NOMO-1 treated with DMSO at 0.1 percent for 48 hours (cell line): ENCODE results near the gene ADAMTSL1.

ENCODE experiments used
- DNase-seq: peaks from one replicate; lab custom pipeline; 2025; ENCODE audit not compliant: unreplicated experiment; lab: John Stamatoyannopoulos, UW

Gene ADAMTSL1

DNA sequence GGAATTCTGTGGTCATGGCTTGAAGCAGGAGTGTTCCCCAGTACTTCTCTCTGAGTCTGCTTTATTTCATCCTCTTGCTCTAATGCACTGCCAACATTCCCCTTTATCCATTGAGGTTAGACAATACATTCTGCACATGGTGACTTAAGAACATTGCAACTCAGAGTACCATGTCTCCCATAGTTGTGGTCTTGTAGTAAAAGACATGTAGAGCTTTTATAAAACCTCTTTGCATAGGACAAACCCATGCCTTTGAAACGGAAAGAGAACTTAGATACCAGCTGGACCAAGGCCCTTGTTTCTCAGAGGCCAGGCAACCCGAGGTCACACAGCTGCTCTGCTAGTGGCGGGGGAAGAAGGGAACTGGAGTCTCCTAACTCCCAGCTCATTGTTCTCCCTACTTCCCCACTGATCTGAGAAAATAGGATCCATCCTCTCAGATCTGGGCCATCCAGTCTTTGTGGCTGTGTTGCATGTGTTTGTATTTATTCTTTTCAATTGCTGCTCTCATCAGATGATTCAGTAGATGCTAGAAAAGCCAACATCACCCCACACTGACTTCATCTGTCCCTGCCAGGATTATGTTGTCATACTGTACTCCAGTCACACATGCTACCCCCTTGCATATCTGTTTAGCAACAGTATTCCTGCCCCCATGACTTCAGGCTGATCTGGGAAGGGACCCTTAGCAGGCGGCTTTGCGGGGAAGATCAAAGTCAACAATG lies 322.2 kb downstream of the ADAMTSL1 start:
- DNase-seq = no peak

DNA sequence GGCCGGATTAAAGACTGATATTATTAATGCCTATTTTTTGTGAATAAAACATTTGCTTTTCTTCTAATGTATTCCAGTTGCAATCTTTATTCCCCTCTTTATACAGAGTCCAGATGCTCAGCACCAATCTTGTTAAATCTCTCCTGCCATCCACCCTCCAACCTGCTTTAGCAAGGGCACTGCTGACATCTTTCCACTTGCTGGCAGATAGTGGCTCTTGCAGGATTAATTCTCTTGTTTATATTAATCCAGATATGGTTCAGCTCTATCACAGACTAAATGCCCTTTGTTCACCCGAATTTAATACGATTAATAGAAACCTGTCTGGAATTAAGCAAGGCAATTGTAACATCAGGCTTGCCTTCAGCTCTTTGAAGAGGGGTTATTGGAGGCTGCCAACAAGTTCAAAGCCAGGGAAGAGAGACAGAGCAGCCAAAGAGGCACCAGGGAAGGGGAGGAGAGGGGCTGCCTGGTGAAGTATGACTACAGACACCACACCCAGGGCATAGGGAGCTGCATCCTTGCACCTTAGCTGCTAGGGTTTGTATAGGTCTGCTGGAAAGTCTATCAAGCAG lies 322.8 kb downstream of the ADAMTSL1 start:
- no peak for DNase-seq

DNA sequence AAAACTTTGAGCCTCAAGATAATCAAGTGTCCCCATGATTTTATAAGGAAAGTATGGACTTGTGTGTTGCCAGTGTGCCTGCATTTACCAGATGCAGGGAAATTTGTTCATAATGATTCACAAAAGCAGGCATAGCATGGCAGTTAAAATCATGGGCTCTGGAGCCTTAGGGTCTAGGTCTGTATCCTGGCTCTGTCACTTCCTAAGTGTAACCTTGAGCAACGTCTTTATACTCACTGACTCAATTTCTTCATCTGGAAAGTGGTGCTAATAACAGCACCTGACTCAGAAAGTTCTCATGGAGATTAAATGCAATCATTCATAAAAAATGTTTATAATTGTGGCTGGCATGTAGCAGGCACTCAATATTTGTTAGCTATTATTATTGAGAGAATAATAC lies 324.2 kb downstream of the ADAMTSL1 start:
- no peak for DNase-seq

DNA sequence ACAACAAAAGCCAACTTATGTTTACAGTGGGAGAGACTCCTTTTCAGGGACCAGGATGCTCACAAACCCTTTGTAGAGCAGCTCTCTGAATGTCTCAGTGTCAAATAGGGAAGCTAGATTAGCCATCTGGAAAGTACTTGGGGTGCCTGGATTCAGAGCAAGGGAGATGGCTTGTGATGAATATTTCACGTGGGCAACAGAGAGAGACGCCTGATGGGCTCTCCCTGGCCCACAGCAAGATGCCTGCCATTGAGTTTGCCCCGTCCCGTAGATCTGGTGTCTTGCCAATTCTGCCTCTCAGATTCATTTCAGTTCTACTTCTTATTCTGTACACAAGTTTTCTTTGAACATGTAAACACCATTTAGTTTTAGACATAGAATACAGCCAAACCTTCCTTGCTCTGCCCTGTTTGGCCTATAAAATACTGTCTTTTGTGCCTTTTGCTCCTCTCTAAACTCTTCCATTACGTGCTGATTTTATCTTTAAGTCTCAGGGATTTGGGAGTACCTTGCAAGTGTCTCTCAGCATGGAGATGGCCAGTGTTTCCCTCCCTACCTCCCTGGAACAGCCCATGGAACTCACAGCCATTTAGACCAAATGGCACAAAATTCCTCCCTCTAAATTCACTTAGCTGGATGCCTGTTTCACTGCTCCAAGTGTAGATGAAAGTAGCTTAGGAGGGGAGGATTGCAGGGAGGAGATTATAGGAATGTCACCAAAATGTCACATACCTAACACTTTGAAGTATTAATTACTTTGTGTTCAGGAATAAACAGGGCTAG lies 324.7 kb downstream of the ADAMTSL1 start:
- no peak for DNase-seq

DNA sequence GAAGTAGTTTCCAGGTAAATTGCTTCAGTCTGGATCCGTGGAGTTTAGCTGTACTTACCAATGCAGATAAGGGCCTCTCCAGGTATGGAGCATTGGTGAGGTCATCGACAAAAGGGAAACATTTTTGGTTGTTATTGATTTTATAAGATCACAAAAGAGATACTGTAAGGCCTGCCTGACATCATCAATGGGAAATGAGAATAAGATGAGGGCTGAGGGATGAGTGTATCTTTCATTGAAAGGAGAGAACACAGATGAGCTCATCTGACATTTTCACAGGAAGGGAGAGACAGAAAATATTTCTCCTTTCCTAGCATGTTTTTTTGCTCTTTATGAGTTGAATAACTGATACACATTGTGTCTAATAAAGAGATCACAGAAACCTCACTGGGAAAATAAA lies 325.5 kb downstream of the ADAMTSL1 start:
- DNase-seq = no peak

DNA sequence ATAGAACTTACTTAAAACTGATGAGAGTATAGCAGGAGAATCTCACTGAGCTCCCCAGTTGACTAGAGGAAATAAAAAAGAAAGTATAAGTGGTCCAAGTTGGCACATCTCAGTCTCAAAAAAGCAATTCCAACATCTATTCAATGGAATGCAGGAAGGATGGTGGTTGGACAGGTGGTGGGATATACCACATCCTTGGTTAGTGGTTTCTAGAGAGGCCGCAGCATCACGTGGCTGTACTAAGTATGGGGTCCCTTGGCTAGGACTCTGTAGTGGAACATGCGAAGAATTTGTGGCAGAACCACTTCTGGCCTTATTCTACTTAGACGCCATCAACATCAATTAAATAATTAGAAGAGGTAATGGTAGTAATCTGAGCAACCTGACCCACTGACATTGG lies 326.6 kb downstream of the ADAMTSL1 start:
- DNase-seq = no peak

DNA sequence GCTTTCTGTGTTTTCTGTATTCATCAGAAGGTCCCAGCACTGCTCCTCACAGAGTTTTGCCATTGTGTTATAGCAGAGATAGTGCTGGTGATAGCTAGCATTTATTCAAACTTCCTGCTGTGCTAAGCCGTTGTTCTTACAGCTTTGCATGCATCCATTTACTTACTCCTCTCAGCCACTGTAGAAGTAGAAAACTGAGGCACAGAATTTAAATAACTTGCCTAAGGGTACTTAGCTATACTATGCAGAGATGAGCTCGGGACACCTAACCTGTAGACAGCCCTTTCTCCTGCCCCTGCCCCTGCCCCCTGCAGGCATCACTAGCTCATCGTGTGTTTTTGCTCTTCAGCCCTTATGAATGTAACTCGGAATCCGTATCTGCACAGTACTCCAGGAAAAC lies 331.4 kb downstream of the ADAMTSL1 start:
- no peak for DNase-seq

DNA sequence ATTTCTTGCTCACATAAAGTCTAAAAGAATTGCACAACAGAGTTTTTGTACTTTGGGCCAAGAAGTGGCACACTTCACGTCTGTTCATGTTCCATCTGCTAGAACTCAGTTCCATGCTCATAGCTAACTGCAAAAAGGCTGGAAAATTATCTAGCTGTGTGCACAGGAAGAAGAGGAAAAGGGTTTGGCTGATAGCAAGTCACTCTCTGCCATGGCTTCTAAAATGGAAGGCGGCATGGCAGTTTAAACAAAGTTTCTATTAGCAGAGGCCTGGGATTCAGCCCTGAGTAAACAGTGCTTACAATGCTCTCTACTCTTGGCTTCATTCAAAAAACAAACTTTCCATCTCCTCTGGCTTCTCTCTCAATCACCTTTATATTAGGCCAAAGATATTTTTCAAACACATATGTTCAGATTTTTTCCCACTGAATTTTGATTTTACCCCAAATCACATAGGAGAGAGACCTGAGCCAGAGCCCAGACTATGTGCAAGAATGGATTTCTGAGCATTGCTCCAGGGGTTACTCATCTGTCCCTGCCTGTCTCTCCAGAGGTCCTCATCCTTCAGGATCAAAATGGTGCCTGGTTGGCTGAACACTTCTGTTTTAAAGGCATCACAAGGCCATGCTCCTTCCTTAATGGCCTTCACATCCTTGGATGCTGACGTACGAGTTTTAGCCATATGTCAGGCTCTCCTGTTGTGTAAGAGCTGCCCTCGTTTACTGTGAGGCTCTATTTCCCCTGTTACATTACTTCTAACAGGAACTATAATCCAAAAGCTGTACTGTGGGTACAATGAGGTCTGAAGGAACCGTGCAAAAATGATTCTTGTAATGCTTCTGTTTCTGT lies 332.5 kb downstream of the ADAMTSL1 start:
- no peak for DNase-seq

DNA sequence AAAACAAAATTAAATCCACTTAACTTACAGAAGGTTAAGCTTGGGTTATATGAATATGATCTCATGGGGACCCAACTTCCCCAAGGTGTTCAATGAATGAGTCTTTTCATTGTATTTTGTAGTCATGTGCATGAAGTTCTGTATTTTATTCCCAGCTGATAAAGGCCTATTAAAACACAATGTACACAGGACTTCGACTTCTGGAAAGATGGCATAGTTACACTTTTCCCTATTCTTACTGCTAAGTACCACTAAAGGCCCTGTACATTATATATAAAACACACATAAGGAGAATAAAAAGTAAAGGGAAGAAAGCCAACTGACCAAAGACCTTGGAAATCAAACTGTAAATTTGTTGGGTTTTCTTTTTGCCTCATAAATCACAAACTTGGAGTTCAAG lies 336.6 kb downstream of the ADAMTSL1 start:
- no peak for DNase-seq

DNA sequence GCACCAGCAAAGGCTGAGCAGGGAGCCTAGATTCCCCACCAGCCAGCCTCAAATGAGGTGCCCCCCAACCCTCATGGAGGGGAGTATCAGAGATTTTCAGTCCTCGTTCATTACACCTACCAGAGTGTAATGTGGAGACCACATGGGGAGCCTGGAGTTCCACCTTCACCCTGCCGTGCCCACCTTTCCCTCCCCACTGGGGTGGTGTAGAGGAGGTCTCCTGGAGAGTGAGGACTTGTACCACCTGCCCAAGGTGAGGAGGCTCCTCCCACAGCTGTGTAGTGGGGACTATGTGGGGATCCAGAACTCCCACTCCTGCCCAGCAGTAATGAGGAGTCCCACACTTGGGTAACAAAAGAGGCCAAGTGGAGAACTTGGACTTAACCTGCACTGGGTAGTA lies 337.2 kb downstream of the ADAMTSL1 start:
- no peak for DNase-seq

DNA sequence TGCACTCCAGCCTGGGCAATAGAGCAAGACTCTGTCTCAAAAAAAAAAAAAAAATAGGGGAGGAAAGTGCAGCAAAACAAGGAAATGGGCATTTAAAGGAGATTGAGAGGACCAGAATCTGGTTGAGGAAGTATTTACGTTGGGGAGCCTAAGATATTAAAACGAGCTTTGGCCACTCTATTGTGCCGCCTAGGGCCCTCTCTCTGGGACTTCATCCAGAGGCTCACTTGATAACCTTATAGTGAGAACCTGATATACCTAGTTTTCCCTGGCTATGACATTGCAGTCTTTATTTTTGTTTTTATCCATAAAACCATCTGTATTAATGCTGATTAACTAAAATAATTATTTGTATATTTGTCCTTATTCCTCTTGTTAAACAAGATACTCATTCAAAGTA lies 345.5 kb downstream of the ADAMTSL1 start:
- DNase-seq = no peak

DNA sequence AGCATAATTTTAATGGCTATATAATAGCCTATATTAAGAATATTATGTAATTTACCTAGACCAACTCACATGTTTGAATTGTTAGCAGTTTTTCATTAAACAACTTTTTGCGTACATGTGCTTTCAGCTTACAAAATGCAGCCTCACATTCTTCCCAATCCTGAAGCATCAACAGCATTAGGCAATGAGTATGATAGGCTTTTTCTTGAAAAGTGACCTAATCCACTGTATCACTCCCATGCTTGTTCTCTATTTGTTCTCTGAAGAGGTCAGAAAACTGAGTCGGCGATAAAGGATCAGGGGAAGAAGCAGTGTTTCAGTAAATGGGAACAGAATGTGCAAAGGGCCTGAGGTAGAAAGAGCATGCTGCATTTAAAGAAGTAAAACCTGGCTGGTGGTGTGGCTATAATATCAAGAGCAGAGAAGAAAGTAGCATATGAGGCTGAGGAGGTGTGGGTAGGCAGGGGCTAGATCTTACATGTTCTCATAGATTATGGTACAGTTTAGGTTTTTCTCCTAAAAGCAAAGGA lies 346.7 kb downstream of the ADAMTSL1 start:
- no peak for DNase-seq

DNA sequence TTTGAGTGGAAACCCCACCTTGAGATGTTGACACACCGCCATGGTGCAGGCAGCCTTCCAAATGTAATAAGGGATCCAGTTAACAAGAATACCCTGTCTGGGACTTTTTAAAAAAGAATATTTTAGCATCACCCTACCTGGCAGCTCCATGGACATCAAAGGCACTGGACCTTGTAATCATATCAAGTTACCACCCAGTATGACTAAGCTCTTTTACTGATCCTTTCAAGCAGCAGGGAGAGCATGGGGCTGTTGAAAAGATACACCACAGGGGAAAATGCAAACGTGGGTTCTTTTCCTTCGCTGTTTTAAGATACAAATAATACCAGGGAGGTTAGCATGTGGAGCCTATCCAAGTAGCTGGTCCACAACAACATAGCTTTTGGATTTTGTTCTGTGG lies 347.8 kb downstream of the ADAMTSL1 start:
- no peak for DNase-seq

DNA sequence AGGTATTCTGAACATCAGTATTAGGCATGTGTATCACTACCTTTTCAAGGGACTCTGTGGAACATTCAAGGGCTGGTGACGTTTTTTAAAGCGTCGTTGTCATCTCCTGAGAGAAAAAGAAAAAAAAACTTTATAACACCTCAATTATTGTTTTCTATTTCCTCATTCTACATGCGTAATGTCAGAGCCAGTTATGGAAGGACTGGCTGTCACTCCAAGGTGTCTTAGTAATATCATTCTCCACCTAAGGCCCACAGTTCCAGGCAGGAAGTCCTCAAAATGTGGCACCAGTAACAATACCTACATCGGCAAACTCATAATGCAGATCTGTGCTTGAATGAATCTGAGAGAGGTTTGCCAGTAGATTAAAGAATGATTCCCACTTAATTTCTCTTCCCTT lies 348.9 kb downstream of the ADAMTSL1 start:
- no peak for DNase-seq

DNA sequence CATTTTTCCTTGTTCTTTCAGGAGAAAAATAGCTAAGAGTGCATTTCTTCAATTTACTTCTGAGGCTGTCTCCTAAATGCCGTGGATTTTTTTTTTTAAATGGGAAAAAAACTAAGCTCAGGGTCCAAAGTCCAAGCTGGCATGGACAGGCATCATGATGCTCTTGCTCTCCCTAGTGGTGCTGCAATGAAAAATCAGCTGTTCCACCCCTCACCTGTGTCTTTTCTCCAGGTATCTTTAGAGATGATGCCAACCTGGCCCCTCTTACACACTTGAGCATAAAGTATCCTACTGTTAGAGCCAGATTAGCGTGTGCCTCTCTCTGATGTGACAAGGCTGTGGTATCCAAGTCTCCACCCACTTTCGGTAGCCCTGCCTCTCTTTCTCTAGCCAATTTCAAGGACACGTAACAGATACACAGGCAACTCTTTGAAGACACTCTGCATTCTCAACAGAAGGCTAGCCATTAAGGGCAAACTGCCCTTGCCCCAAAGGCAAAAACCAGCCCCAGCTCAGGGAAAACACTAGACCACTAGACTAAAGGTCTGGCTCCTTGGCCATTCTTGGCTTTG lies 350.2 kb downstream of the ADAMTSL1 start:
- no peak for DNase-seq

DNA sequence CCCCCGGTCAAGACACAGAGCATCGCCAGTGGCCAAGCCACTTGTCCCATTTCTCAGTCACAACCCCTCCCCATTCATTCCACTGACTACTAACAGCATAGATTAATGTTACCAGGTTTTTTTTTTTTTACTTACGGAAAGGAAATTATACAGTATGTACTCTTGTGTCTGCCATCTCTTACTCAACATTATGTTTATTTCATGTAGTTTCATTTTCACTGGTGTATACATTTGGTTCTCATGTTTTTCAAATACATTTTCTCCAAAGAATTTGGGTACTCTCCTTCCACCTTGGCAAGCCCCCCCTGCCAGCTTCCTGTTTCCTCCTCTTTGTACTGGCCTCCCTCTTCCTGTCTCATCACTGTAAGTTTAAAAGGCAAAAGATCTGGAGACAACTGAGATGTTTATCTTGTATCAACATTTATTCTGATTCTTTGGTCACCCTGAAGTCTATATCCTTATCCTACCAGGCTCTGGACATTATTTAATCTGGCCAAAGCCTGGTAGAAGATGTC lies 351.8 kb downstream of the ADAMTSL1 start:
- no peak for DNase-seq

DNA sequence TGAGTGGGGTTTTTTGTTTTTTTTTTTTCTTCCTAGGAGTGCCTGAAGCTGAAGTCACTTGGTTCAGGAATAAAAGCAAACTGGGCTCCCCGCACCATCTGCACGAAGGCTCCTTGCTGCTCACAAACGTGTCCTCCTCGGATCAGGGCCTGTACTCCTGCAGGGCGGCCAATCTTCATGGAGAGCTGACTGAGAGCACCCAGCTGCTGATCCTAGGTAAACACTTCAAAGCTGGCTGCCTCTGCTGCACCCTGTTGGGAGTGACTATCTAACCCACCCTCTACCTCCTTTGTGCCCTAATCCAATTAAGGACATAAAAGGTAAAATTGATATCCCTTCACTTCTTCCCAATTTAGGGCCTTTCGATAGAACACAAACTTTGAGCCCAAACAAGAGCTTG lies 352.3 kb downstream of the ADAMTSL1 start:
- no peak for DNase-seq

DNA sequence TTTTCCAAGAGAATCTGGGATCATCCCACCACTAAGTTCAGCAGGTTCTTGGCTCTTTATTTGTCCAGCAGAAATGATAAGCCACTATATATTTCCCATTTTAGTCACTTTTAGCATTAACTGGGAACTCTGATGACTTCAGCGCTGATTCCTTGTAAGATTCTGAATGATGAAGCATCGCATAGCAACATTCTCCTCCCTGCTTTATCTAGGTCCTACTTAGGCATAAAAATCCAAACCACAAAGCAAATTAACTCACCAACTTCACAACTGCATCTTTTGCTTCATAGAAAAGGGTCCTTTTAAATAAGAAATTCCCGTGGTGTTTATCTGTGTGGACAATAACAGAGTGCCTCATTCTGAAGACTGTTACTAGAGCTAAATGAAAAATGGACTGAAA lies 355.1 kb downstream of the ADAMTSL1 start:
- DNase-seq = no peak

DNA sequence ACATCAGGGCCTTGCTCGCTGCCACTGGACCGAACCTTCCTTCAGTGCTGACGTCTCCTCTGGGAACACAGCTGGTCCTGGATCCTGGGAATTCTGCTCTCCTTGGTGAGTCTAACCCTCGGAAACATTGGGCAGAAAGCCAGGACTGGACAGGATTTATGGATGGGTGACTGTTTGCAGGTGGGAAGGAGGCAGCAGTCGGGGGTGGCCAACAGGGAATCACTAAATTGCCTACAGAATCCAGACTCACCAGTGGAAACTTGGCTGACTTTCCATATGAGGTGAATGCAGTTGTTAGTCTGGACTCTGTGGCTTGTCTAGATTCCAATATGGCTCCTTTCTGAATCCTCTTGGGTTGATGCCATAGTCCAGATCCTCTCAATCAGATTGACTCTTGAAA lies 355.9 kb downstream of the ADAMTSL1 start:
- DNase-seq = no peak

DNA sequence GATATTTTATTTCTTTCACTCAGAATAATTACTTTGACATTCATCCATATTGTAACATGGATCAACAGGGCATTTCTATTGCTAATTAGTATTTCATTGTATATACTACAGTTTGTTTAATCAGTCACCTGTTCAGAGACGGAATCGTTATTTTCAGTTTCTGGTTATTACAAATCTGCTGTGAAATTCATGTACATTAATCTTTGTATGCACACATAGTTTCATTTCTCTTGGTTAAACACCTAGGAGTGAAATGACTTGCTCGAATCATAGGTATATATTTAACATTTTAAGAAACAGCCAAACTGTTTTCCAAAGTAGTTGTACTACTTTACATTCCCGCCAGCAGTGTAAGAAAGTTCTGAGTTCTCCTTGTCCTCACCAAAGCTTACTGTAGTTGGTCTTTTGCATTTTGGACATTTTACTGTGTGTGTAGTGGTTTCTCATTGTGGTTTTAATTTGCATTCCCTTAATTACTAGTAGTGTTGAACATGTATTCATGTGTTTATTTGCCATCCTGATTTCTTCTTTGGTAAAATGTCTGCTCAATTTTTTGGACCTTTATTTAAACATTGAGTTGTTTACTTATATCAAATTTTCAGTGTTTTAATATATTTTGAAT lies 360.9 kb downstream of the ADAMTSL1 start:
- no peak for DNase-seq
